Activated CD8-positive, alpha-beta memory T cell treated with anti-CD3 and anti-CD28 coated beads for 1 hour (primary cell): ENCODE measurements around the gene SPATA6L.

Source experiments
- DNase-seq, 2 donors: peaks; one replicate each; pipeline ENCODE4 v3.0.0-alpha.2; 2020; ENCODE audit warnings: low read depth in 1 of 2; ENCODE audit errors: extremely low read depth in 1 of 2

The SPATA6L gene

DNA sequence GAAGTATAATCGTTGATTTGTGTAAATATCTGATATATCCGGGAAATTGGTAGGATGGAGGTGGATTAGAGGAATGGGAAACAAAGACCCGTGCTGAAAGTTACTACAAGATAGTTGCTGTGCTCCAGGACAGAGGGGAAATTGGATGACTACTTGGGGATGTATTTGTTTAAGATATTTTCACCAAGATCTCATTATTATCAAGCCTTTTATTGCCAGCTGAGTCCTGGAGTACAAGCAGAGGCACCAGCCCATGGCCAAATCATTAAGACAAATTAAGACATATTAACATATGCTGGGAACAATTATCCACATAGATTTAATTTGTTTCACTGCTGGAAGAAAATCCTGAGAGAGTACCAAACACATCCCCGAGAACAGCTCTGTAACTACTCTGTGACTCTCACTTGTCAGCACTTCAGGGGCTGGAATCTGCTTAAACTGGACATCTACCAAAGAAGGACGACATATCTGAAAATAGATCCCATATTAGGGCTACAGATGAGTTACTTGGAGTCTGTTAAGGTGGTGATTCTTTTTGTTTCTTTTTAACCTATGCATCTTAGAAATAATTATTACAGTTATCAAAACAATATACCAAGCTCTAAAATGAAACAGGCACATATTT, 107.8 kb downstream of the SPATA6L start:
- DNase-seq, result no peak

DNA sequence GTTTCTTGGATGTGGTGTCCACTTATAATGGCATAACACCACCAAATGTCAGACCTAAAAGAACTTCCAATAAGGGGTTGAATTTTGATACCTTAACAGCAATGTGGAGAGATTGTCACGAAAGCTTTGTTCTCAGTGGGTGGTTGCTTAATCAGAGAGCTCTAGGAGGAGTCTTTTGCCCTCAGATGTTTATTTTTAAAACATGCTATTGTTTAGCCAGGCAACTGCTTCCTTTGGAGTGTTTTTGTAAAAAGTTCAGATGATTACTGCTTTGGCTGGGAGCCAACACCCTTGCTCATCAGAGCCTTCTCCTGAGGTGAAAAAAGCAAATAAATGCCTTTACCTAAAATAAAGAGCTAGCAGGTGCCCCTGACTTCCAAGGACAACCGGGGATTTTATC, 111.0 kb downstream of the SPATA6L start:
- DNase-seq, result no peak

DNA sequence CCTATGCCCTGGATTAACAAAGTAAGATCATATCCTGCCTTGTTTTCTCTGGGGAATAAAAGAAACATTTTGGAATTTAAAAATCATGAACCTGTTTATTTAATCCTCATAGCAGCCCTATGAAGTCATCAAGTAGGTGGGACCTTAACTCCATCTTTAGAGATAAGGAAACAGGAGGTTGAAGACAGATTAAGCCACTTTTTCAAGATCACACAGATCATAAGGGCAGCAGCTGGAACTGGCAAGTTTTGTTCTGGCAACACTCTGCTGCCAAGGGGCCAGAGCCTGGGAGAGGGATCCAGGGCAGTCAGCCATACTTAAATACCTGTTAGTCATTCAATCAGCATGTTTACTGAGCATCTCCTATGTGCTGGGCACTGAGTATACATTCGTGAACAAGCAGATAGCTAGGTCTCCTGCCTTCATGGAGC, 112.3 kb downstream of the SPATA6L start:
- no peak for DNase-seq

GRCh38 chr9:4550777-4551484, 115.3 kb downstream of the SPATA6L start:
- no peak for DNase-seq

DNA sequence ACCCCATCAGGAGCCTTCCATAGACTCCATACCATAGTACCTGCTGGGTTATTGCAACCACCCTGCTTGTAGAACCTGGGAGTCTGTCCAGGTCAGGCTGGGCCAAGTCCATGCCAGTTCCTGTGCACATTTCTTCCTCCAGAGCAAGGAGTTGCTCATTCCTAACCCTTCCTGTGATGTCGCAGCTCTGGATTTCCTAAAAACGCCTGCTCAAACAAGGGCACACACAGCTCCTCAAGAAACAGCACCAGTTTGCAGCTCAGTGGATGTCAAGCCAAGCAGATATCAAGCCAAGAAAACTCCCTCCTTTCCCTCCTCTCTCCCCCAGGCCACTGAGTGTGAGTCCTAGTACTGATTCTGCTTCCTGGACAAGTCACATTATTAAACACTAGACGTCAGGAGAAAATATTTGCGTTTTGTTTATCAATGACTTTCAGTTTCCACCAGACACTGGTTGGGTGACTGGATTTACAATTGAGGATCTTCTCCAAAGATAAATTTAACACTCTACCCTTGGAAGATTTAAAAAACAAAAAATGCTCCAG, 116.5 kb downstream of the SPATA6L start:
- DNase-seq, result no peak

DNA sequence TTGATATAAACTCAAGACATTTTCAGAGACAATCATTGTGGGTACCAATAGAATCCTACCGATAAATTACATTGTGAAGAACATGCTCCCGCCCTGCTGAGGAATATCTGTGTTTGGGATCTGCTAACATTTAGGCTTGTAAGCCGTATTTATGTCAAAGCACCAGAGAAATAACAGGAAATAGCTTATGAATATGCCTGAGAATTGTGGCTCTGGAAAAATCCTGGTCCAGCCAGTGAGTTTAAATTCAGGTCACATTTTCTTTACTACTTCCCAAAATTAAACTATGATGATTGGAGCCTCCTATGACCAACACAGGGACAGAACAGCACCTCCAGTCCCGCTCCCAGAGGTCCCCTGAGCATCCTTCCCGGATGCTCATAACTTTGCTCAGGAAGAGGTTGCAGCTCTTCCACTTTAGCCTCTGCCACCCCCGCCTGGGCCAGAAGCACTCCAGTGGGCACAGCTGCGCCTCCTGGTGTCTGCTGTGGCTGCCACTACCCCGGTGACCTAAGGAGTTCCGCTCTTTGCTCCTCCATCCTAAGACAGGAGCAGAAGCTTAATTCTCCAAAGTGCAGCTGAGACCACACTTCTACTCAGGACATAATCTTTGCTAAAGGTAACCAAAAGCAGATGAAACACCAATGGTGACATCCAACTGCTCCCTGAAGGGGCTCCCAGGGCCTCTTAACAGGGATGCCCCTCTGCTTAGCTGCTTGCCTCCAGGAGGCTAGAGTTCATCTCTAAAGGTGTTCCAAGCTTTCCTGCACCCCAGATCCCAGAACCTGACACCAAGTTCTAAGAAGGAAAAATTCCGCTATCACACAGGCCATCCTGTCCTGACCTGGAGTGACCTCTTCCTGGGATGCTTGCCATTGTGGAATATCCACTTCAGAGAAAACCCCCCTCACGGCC, 117.2 kb downstream of the SPATA6L start:
- no peak for DNase-seq
